Upper lobe of left lung (tissue), 6 donors: ENCODE data around the gene ZBTB22. TPM values are rescaled to one million over a fixed set of nuclear protein-coding genes. Genes with fewer than 3 reads are reported as not detected.
"Not testable (repeated sequence)": the region's sequence is repeated elsewhere in the genome, so short reads cannot be mapped to it uniquely, and the experiment has no call there.

ENCODE experiments used
- ATAC-seq, 2 donors: fragments of 200-7000 bp; cut with Tn5 transposase; one replicate each; pipeline ENCODE4 v1.9.1; 2022; ENCODE audit warnings: mild to moderate bottlenecking in 2 of 2, moderate library complexity in 2 of 2; ENCODE audit not compliant: low FRiP score in 2 of 2
- DNase-seq, 2 donors: peaks; one replicate each; pipeline ENCODE4 v3.0.0-alpha.2; 2019 to 2020
- H3K27ac ChIP-seq, 4 donors: fragments of 200-600 bp; sonication (generic); one replicate each; pipeline ENCODE4 v1.5.1; 2016 to 2019
- H3K27me3 ChIP-seq, 4 donors: fragments of 200-600 bp; sonication (generic); one replicate each; pipeline ENCODE4 v1.5.1; 2017 to 2019
- H3K36me3 ChIP-seq, 4 donors: fragments of 200-600 bp; sonication (generic); one replicate each; pipeline ENCODE4 v1.5.1; 2016 to 2019
- H3K4me1 ChIP-seq, 4 donors: fragments of 200-600 bp; sonication (generic); one replicate each; pipeline ENCODE4 v1.5.1; 2018 to 2019
- H3K4me3 ChIP-seq, 4 donors: fragments of 200-600 bp; sonication (generic); one replicate each; pipeline ENCODE4 v1.5.1; 2017 to 2019; ENCODE audit warnings: mild to moderate bottlenecking in 2 of 4, moderate library complexity in 1 of 4
- H3K9me3 ChIP-seq, 4 donors: fragments of 200-600 bp; sonication (generic); one replicate each; pipeline ENCODE4 v1.5.1; 2018 to 2019
- CTCF ChIP-seq, 6 experiments: fragments of 450-650 bp in 4 of 6; fragments of 200-600 bp in 2 of 6; sonication (generic) in 2 of 6; IDR thresholded peaks; one replicate each; pipeline ENCODE4 v1.5.1; 2016 to 2019; ENCODE audit warnings: antibody characterized with exemption in 6 of 6
- EP300 ChIP-seq, 4 donors: sonication (generic); formaldehyde crosslinking; IDR thresholded peaks; one replicate each; pipeline ENCODE4 v1.5.1; 2017; ENCODE audit warnings: antibody characterized with exemption in 4 of 4, control low read depth in 2 of 4
- POLR2A ChIP-seq, 4 donors: fragments of 450-650 bp; IDR thresholded peaks; one replicate each; pipeline ENCODE4 v1.5.1; 2016 to 2017; ENCODE audit warnings: antibody characterized with exemption in 4 of 4, mild to moderate bottlenecking in 2 of 4
- POLR2AphosphoS5 ChIP-seq, 2 donors: sonication (generic); formaldehyde crosslinking; IDR thresholded peaks; one replicate each; pipeline ENCODE4 v1.5.1; 2017; ENCODE audit warnings: antibody characterized with exemption in 2 of 2
- WGBS, 2 donors: methylation state at CpG; one replicate each; pipeline ENCODE4 v1.1.5; 2017 to 2018; 5-methylcytosine and 5-hydroxymethylcytosine counted together
- total RNA-seq, 6 donors: library from RNA; depleted of rRNA in 4 of 6; stranded (reverse); fragments of >200 nt in 4 of 6; gene quantifications; one replicate each; pipeline versions ENCODE4 v1.1.0 to v1.2.1, GENCODE V29; 2016 to 2021
- donor health status: DM: no; HTN: no; CAD: no; lungs with moderate emphysema.
- donor health status: DM: no; HTN: yes; CAD: no; lungs with severe emphysema.

ZBTB22 gene
- total RNA-seq, 6 donors from 2014 or later = 24.2 to 32.5 (median 28.2) TPM

GRCh38 chr6:33356295-33356694 lies 38.8 kb upstream of the ZBTB22 start:
- WGBS, 2 donors = 66 to 94% methylated on average over 2 to 3 of the region's 3 CpGs
- ATAC-seq (no peak), DNase-seq (no peak)
- H3K27ac ChIP-seq = peak overlapping the region in 1 of 4 donors; percentile 39
- no peaks in the 10 kb centered on the region for H3K27me3 ChIP-seq
- H3K36me3 ChIP-seq = no peaks in the 10 kb centered on the region
- TF ChIP-seq CTCF (IDR thresholded peaks at IDR 0.05) = no peak
- H3K9me3 ChIP-seq = no peaks in the 10 kb centered on the region
- peaks cover 0 to 3% (median 0%) of the 10 kb centered on the region in 4 donors for H3K4me1 ChIP-seq
- H3K4me3 ChIP-seq = no peak overlapping the region

GRCh38 chr6:33355860-33356259 lies 38.3 kb upstream of the ZBTB22 start:
- H3K36me3 ChIP-seq, ATAC-seq, H3K27ac ChIP-seq, H3K27me3 ChIP-seq, H3K4me1 ChIP-seq, H3K4me3 ChIP-seq, H3K9me3 ChIP-seq, DNase-seq: not testable (repeated sequence)
- WGBS, 2 donors = 75 to 80% methylated on average over 6 of the region's 6 CpGs

- WGBS, 2 donors = 83 to 86% methylated on average over 5 of the region's 5 CpGs
- TF ChIP-seq CTCF (IDR thresholded peaks at IDR 0.05) = no peak
- no peak for TF ChIP-seq EP300 (IDR thresholded peaks at IDR 0.05)
- no peak for TF ChIP-seq POLR2AphosphoS5 (IDR thresholded peaks at IDR 0.05)
- TF ChIP-seq POLR2A (IDR thresholded peaks at IDR 0.05) = no peak
- Histone ChIP-seq H3K9me3 (no peaks in the 10 kb centered on the region), H3K36me3 (no peaks in the 10 kb centered on the region), H3K4me3 (peak overlapping the region in 2 of 4 donors; percentile 37 to 43), H3K27me3 (no peaks in the 10 kb centered on the region), H3K27ac (peak overlapping the region in 3 of 4 donors; percentile 9 to 82 (median 77)), H3K4me1 (peaks cover 10 to 26% (median 16%) of the 10 kb centered on the region in 4 donors)
- DNase-seq (no peak), ATAC-seq (no peak)
Observed at GRCh38 chr6:33347816-33348215, 30.3 kb upstream of the ZBTB22 start.

GRCh38 chr6:33346972-33347371 lies 29.4 kb upstream of the ZBTB22 start:
- H3K27ac ChIP-seq = peak overlapping the region; percentile 34 to 82 (median 76)
- peak overlapping the region in 3 of 4 donors; percentile 32 to 43 (median 37) for H3K4me3 ChIP-seq
- H3K36me3 ChIP-seq, ATAC-seq, H3K9me3 ChIP-seq, H3K27me3 ChIP-seq: not testable (repeated sequence)
- 76 to 77% methylated on average over 5 of the region's 5 CpGs for WGBS, 2 donors
- peak in 1 of 2 donors; percentile 67 for DNase-seq
- H3K4me1 ChIP-seq = peaks cover 10 to 26% (median 16%) of the 10 kb centered on the region in 4 donors
- TF ChIP-seq POLR2A (IDR thresholded peaks at IDR 0.05) = peak in 1 of 4 donors; percentile 40

GRCh38 chr6:33344701-33345697 lies 27.5 kb upstream of the ZBTB22 start:
- TF ChIP-seq POLR2A (IDR thresholded peaks at IDR 0.05) = peak in 2 of 4 donors; percentile 18 to 60
- peak in 2 of 4 donors; percentile 57 to 62 for TF ChIP-seq EP300 (IDR thresholded peaks at IDR 0.05)
- TF ChIP-seq POLR2AphosphoS5 (IDR thresholded peaks at IDR 0.05) = peak in 1 of 2 donors; percentile 58
- peak; percentile 53 to 82 (median 68) for TF ChIP-seq CTCF (IDR thresholded peaks at IDR 0.05)
- H3K27me3 ChIP-seq = no peaks in the 10 kb centered on the region
- 12 to 15% methylated on average over 22 of the region's 22 CpGs for whole genome bisulfite sequencing, 2 donors
- H3K36me3 ChIP-seq = no peaks in the 10 kb centered on the region
- H3K4me3 ChIP-seq = peak overlapping the region in 3 of 4 donors; percentile 32 to 43 (median 37)
- no peaks in the 10 kb centered on the region for H3K9me3 ChIP-seq
- H3K4me1 ChIP-seq = peaks cover 10 to 26% (median 16%) of the 10 kb centered on the region in 4 donors
- peak; percentile 89 to 90 for ATAC-seq
- peak in 1 of 2 donors; percentile 92 for DNase-seq
- H3K27ac ChIP-seq = peak overlapping the region; percentile 35 to 82 (median 76)
